HepG2 (cell line): ENCODE data around the gene ATP9A. TPM values are rescaled to one million over a fixed set of nuclear protein-coding genes. Genes with fewer than 3 reads are reported as not detected.

Experiments used
- DNMT1 ChIP-seq: sonication (generic); formaldehyde crosslinking; IDR thresholded peaks from 2 replicates; pipeline ENCODE4 v1.5.1; 2020; ENCODE audit warnings: mild to moderate bottlenecking, missing genetic modification reagents
- ETV5 ChIP-seq: IDR thresholded peaks from 2 replicates; pipeline ENCODE4 v1.6.1; 2018; ENCODE audit warnings: missing biosample characterization, missing genetic modification reagents, inconsistent platforms, borderline replicate concordance
- HMG20B ChIP-seq: conservative IDR thresholded peaks from 2 replicates; pipeline ENCODE4 v1.6.1; 2016; ENCODE audit warnings: missing genetic modification reagents, missing compliant biosample characterization
- MED1 ChIP-seq: sonication (generic); formaldehyde crosslinking; IDR thresholded peaks from 2 replicates; pipeline ENCODE4 v1.4.0; 2020; ENCODE audit warnings: missing genetic modification reagents
- MYC ChIP-seq: sonication (generic); formaldehyde crosslinking; IDR thresholded peaks from 2 replicates; pipeline ENCODE4 v1.9.0; 2021; ENCODE audit warnings: missing genetic modification reagents, borderline replicate concordance
- MYPOP ChIP-seq: sonication (generic); formaldehyde crosslinking; IDR thresholded peaks from 2 replicates; pipeline ENCODE4 v1.8.1; 2023; ENCODE audit warnings: mild to moderate bottlenecking, moderate library complexity, missing genetic modification reagents
- NFYC ChIP-seq: IDR thresholded peaks from 2 replicates; pipeline ENCODE4 v1.6.1; 2016; ENCODE audit warnings: missing genetic modification reagents, missing compliant biosample characterization
- SALL1 ChIP-seq: sonication (generic); formaldehyde crosslinking; IDR thresholded peaks from 2 replicates; pipeline ENCODE4 v1.8.0; 2022; ENCODE audit warnings: mild to moderate bottlenecking, missing genetic modification reagents
- SYNCRIP ChIP-seq: fragments of 200-400 bp; formaldehyde crosslinking; IDR thresholded peaks from 2 replicates; pipeline ENCODE4 v1.6.1; 2018; ENCODE audit warnings: mild to moderate bottlenecking, low read depth, low read length; ENCODE audit not compliant: insufficient read depth
- TEF ChIP-seq: sonication (generic); formaldehyde crosslinking; IDR thresholded peaks from 2 replicates; pipeline ENCODE4 v1.5.0; 2020; ENCODE audit warnings: missing genetic modification reagents
- TFAP4 ChIP-seq: sonication (generic); IDR thresholded peaks from 2 replicates; pipeline ENCODE4 v1.6.1; 2016; ENCODE audit warnings: low read depth, borderline replicate concordance
- ZEB1 ChIP-seq: IDR thresholded peaks from 2 replicates; pipeline ENCODE4 v1.6.1; 2012; ENCODE audit warnings: mild to moderate bottlenecking, low read depth, inconsistent platforms; ENCODE audit not compliant: insufficient replicate concordance
- ZMYM3 ChIP-seq: sonication (generic); formaldehyde crosslinking; IDR thresholded peaks from 2 replicates; pipeline ENCODE4 v1.5.1; 2020; ENCODE audit warnings: mild to moderate bottlenecking, missing genetic modification reagents
- ZNF136 ChIP-seq: sonication (generic); formaldehyde crosslinking; IDR thresholded peaks from 2 replicates; pipeline ENCODE4 v1.8.1; 2022; ENCODE audit warnings: low read depth, mild to moderate bottlenecking, moderate library complexity, missing genetic modification reagents
- ZNF326 ChIP-seq: sonication (generic); formaldehyde crosslinking; IDR thresholded peaks from 2 replicates; pipeline ENCODE4 v1.4.0; 2020; ENCODE audit warnings: missing genetic modification reagents, borderline replicate concordance
- ZNF382 ChIP-seq: sonication (generic); formaldehyde crosslinking; IDR thresholded peaks from 2 replicates; pipeline ENCODE4 v1.5.0; 2020; ENCODE audit warnings: missing genetic modification reagents, mild to moderate bottlenecking, borderline replicate concordance
- ZNF577 ChIP-seq: sonication (generic); formaldehyde crosslinking; IDR thresholded peaks from 2 replicates; pipeline ENCODE4 v1.4.0; 2020; ENCODE audit warnings: mild to moderate bottlenecking, low read depth, missing genetic modification reagents, borderline replicate concordance
- ZNF644 ChIP-seq: IDR thresholded peaks from 2 replicates; pipeline ENCODE4 v1.6.1; 2016; ENCODE audit warnings: low read depth
- ZNF746 ChIP-seq: sonication (generic); formaldehyde crosslinking; IDR thresholded peaks from 2 replicates; pipeline ENCODE4 v1.8.0; 2022; ENCODE audit warnings: mild to moderate bottlenecking, missing genetic modification reagents
- polyA plus RNA-seq, 8 experiments: library from polyadenylated mRNA; depleted of rRNA in 3 of 8; stranded (reverse) in 7 of 8; unstranded in 1 of 8; fragments of >200 nt; fragmentation: Illumina TruSeq in 4 of 8; extraction: Trizol in 4 of 8; gene quantifications; 2 replicates each; pipeline versions ENCODE4 v1.2.1 to v1.2.3, GENCODE V29; 2011 to 2016; ENCODE audit warnings: low read depth in 4 of 8, missing spikeins in 1 of 8, mixed read lengths in 1 of 8; ENCODE audit not compliant: insufficient read depth in 1 of 8
- total RNA-seq, 5 experiments: library from RNA; depleted of rRNA; stranded (reverse); fragments of >200 nt; fragmentation: Illumina TruSeq; extraction: Trizol; gene quantifications; 2 replicates each; pipeline ENCODE4 v1.2.3, GENCODE V29; 2016; ENCODE audit warnings: low read depth in 1 of 5
- TF ChIP-seq, protein P1 (sequence below): sonication (generic); formaldehyde crosslinking; IDR thresholded peaks from 2 replicates; pipeline ENCODE4 v1.4.0; 2020; ENCODE audit warnings: mild to moderate bottlenecking, missing genetic modification reagents
- TF ChIP-seq, protein P2 (sequence below): sonication (generic); formaldehyde crosslinking; IDR thresholded peaks from 2 replicates; pipeline ENCODE4 v1.8.0; 2022; ENCODE audit warnings: mild to moderate bottlenecking, missing genetic modification reagents
- TF ChIP-seq, protein P3 (sequence below): sonication (generic); formaldehyde crosslinking; IDR thresholded peaks from 2 replicates; pipeline ENCODE4 v1.8.1; 2022; ENCODE audit warnings: low read depth, mild to moderate bottlenecking, missing genetic modification reagents

Gene ATP9A
- total and polyA plus RNA-seq, 2 of the 13 experiments (the other 11 are each of a cell fraction or from before 2014, with no cell fraction given): 11.8 to 18.5 TPM

DNA sequence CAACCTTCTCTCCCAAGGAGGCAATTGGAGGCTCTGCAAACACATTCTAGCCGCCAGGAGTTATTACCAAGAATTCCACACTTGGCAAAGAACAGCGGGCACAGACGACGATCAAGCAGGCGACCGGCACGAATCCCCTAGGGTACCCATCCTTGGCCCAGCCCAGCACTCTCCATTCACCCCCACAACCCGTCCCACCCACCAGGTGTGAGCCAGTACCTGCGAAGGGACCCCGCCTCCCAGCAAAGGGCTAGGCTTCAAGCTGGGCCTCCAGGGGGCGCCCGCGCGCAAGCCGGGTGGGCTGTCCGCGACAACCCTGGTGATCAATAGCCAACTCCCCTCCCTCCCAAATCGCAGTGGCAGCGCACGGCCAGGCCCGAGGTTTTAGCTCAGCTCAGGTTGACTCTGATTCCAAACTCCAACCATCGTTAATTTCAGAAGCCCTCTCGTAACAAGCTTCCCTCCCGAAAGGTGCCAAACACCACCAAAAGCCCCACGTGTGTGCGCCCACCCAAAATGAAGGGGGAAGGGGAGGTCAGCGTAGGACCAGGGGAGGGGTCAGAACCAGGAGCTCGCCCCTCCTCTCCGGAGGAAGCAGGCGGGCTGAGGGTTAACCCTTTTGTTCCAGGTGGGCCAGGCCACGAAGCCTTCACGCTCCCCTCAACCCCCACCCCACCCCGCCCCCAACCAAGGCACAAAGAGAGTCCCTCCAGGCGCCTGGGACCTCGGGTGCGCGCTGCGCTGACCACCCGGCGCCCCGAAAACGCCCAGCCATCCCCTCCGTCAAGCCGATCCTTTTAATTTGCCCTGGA, 32.1 kb upstream of the ATP9A start (continued):
- no peak for TF ChIP-seq TEF (CRISPR knock-in tag)
- no peak for TF ChIP-seq ZNF577 (CRISPR knock-in tag)
- 0 out of 2 replicates have a peak, but pooled peaks have one; percentile 26 for TF ChIP-seq MYPOP (CRISPR knock-in tag)
- TF ChIP-seq ETV5 (CRISPR knock-in tag): no peak
- TF ChIP-seq ZNF382: no peak
- 0 out of 2 replicates have a peak, but pooled peaks have one; percentile 10 for TF ChIP-seq ZNF644 (CRISPR knock-in tag)
- peak; percentile 83; the same call in 1 of the 2 replicates for TF ChIP-seq ZMYM3 (CRISPR knock-in tag)
- peak; percentile 77 for TF ChIP-seq ZNF746
- TF ChIP-seq, protein P1, sequence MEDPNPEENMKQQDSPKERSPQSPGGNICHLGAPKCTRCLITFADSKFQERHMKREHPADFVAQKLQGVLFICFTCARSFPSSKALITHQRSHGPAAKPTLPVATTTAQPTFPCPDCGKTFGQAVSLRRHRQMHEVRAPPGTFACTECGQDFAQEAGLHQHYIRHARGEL (CRISPR knock-in tag): 0 out of 2 replicates have a peak, but pooled peaks have one; percentile 38
- no peak for TF ChIP-seq NFYC (CRISPR knock-in tag)
- TF ChIP-seq MED1 (CRISPR knock-in tag): peak; percentile 54
- no peak for TF ChIP-seq HMG20B (CRISPR knock-in tag)
- TF ChIP-seq SALL1 (CRISPR knock-in tag): peak; percentile 97
- TF ChIP-seq, protein P2, sequence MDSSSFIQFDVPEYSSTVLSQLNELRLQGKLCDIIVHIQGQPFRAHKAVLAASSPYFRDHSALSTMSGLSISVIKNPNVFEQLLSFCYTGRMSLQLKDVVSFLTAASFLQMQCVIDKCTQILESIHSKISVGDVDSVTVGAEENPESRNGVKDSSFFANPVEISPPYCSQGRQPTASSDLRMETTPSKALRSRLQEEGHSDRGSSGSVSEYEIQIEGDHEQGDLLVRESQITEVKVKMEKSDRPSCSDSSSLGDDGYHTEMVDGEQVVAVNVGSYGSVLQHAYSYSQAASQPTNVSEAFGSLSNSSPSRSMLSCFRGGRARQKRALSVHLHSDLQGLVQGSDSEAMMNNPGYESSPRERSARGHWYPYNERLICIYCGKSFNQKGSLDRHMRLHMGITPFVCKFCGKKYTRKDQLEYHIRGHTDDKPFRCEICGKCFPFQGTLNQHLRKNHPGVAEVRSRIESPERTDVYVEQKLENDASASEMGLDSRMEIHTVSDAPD: 0 out of 2 replicates have a peak, but pooled peaks have one; percentile 28
- TF ChIP-seq ZNF136: no peak
- TF ChIP-seq, protein P3, sequence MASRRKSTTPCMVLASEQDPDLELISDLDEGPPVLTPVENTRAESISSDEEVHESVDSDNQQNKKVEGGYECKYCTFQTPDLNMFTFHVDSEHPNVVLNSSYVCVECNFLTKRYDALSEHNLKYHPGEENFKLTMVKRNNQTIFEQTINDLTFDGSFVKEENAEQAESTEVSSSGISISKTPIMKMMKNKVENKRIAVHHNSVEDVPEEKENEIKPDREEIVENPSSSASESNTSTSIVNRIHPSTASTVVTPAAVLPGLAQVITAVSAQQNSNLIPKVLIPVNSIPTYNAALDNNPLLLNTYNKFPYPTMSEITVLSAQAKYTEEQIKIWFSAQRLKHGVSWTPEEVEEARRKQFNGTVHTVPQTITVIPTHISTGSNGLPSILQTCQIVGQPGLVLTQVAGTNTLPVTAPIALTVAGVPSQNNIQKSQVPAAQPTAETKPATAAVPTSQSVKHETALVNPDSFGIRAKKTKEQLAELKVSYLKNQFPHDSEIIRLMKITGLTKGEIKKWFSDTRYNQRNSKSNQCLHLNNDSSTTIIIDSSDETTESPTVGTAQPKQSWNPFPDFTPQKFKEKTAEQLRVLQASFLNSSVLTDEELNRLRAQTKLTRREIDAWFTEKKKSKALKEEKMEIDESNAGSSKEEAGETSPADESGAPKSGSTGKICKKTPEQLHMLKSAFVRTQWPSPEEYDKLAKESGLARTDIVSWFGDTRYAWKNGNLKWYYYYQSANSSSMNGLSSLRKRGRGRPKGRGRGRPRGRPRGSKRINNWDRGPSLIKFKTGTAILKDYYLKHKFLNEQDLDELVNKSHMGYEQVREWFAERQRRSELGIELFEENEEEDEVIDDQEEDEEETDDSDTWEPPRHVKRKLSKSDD: 0 out of 2 replicates have a peak, but pooled peaks have one; percentile 37
- peak; percentile 68; the same call in 1 of the 2 replicates for TF ChIP-seq MYC (CRISPR knock-in tag)
- TF ChIP-seq TFAP4: peak; percentile 30; the same call in 1 of the 2 replicates
- TF ChIP-seq SYNCRIP: no peak
- TF ChIP-seq DNMT1 (CRISPR knock-in tag): peak; percentile 39; the same call in 1 of the 2 replicates
- TF ChIP-seq ZEB1: peak; percentile 99
- no peak for TF ChIP-seq ZNF326
